ENCODE data around the gene PSMC3.

Gene PSMC3

DNA sequence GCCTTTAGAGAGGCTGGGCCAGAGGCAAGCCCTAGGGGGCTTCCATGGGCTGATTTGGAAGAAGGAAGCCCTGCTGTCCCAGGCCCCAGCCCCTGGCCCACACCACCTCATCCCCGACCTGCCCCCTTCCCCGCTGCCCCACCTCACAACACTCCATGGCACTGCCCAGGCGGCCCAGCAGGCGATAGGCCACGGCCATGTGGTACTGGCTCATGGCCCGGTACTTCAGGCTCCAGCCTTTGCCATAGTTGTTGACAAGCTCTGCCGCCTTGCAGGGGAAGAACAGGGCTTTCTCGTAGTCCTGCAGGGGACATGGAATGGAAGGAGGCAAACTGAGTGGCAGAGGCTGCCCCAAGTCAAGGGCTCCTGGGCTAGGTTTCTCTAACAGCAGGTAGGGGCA is 16.3 kb upstream of the PSMC3 start:
- no peak for DNase-seq

DNA sequence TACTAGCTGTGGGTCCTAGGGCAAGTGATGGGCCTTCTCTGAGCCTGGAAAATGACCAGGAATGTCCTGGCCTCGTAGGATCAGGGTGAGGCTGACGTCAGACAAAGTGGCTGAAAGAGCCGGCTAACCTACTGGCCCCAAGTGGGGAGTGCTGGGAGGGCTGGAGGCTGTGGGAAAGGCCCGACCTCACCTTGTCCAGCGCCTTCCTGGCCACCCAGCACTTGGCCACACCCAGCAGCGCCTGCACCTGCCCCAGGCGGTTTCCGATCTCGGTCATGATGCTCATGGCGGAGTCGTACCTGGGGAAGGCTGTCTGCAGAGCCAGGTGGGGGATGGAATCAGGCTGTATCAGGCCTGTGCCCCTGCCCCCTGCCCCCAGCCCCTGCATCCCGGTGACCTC is 15.2 kb upstream of the PSMC3 start:
- no peak for DNase-seq

DNA sequence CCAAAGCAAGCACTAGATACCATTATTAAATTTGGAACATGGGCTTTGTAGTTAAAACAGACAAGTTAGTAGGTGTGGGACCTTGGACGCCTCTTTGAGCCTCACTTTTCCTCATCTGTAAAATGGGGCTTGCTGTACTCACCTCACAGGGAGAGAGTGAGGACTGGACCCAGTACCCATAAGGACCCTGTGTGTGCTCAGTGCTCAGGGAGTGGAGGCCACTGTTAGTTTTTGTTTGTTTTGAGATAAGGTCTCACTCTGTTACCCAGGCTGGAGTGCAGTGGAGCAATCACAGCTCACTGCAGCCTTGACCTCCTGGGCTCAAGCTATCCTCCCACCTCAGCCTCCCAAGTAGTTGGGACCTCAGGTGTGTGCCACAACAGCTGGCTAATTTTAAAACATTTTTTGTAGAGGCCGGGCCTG is 13.8 kb upstream of the PSMC3 start:
- DNase-seq: no peak

DNA sequence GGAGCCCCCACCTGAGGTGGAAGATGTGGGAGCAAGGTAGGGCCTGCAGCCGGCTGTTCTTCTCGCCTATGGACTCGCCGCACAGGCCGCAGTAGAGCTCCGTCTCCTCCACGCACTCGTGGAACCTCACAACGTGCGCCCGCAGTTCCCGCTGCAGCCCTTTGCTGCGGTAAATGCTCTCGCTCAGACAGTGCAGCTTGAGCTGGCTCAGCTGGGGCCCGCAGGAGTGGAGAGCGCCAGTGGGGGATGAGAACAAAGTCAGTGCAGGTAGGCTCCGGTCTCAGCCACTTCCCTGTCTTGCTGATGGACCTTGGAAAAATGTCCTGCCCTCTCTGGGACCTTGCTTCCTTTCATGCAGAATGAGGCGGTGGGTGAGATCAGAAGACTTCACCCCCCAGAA is 12.5 kb upstream of the PSMC3 start:
- DNase-seq: no peak

DNA sequence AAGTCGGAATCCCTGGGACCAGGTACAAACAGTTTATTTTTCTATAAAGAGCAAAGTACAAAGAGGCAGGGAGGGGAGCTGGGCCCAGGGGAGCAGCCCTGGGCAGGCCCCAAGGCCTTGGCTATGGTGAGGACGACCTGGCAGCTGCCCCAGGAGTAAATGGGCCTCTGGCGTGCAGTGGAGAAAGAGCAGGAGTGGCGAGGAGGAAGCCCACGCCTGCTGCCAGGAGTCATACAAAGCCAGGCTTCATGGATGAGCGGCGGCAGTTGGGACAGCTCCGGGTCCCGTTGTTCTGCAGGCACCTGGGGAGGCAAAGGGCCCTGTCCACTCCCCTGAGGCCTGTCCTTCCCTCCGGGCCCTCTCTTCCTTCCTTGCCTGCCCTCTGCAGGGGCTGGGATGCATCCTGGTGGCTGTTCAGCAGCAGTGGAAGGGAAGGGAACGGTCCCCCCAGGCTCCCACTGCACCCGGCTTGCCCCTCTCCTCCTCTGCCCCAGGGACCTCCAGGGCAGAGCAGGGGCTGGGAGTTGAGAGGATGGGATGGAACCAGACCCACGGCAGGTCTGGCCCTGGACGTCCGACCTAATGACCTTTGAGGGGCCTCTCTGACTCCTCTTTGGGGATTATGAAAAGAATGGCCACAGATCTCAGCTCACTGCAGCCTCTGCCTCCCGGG is 11.6 kb upstream of the PSMC3 start:
- no peak for DNase-seq

DNA sequence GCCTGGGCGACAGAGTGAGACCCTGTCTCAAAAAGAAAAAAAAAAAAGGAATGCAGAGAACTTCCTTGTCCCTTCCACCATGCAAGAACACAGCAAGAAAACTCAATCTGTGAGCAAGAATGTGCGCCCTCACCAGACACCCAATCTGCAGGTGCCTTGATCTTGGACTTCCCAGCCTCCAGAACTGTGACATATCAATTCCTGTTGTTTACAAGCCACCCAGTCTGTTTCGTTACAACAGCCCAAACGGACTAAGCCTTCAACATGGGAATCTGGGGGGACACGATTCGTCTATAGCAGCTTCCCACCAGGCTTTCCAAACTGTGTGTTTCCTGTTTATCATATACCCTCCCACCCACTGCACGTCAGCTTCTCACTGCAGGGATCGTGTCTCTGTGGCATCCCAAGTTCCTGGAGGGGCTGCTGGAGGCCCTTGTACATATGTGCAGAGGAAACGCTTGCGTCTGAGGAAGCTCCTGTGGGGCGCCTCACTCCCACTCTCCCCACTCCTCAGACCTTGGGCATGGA is 11.0 kb upstream of the PSMC3 start:
- no peak for DNase-seq

DNA sequence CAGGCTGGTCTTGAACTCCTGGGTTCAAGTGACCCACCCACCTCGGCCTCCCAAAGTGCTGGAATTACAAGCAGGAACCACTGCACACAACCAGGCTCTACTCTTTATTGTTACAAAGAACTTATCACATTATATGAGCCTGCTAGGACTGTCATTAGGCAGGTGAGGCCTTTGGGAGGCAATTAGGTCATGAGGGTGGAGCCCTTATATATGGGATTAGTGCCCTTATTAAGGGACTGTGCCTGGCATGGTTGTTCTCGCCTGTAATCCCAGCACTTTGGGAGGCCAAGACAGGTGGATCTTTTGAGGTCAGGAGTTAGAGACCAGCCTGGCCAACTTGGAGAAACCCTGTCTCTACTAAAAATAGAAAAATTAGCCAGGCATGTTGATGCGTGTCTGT is 10.5 kb upstream of the PSMC3 start:
- DNase-seq: no peak

DNA sequence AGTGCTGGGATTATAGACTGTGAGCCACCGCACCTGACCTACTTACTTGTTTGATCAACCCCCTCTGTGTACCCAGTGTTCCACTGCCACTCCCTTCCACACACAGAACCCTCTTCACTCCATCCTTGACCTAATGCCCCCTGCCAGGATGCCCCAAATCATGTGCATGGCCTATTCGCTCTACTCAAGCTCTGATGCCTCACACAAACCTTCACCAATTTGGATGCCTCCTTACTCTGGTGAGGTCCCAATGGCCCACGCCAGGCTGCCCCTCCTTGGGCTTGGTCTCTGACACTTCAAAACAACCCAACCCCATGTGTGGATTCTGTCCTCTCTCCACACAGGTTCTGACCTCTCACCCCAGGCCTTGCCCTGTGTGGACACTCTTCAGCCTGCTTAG is 9.4 kb upstream of the PSMC3 start:
- DNase-seq: no peak

DNA sequence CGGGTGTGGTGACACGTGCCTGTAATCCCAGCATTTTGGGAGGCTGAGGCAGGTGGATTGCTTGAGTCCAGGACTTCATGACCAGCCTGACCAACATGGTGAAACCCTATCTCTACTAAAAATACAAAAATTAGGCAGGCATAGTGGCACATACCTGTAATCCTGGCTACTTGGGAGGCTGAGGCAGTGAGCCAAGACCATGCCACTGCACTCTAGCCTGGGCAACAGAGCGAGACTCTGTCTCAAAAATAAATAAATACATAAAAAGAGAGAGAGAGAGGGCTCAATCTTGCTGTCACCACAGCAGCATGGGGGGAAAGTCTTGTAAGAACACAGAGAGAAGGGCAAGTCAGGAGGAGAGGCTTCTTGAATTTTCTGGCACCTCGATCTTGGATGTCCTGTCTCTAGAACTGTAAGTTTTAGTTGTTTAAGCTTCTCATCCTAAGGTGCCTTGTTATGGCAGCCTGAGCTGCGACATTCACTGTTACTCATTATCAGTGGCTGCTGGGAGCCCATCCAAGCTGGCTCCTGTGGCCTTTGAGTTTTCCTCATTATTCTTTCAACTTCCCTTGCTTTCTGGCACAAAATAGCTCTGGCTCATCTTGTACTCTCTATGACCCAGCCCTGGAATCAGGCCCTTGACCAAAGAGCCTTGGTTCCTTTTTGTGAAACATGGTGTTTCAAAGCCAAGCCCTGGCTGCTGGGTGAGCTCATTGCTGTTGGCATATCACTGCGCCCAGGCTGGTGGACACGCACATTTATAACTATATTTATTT is 8.0 kb upstream of the PSMC3 start:
- DNase-seq: peak; percentile 55

DNA sequence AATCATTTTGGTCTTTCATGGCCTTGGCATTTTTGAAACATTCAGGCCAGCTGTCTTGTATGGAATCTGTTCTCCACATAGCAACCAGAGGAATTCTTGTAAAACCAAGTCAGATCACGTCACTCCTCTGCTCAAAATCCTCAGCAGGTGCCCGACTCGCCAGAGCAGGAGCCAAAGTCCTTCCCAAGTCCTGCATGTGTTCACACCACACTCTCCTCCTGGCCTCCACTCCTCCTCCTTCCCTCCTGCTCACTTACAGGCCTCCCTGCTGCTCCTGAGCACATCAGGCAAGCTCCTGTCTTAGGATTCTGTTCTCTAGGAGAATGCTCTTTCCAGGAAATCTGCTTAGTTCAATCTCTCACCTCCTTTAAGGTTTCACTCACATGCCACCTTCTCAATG is 6.9 kb upstream of the PSMC3 start:
- no peak for DNase-seq

DNA sequence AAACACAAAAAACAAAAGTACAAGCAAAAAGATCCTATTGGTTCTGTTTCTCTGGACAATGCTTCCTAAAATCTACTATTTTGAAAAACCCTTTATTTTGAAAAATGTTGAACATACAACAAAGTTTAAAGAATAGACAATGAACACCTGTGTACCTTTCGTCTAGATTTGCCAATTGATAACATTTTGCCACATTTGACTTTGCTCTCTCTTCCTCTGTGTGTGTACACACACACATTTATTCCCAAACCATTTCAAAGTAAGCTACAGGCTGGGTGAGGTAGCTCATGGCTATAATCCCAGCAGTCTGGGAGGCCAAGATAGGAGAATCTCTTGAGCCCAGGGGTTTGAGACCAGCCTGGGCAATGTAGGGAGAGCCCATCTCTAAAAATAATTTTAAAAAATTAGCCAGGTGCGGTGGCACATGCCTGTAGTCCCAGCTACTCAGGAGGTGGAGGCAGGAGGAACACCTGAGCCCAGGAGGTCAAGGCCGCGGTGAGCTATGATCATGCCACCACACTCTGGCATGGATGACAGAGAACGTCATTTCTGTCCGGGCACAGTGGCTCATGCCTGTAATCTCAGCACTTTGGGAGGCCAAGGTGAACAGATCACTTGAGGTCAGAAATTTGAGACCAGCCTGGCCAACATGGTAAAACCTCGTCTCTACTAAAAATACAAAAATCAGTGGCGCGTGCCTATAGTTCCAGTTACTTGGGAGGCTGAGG is 5.3 kb upstream of the PSMC3 start:
- no peak for DNase-seq

DNA sequence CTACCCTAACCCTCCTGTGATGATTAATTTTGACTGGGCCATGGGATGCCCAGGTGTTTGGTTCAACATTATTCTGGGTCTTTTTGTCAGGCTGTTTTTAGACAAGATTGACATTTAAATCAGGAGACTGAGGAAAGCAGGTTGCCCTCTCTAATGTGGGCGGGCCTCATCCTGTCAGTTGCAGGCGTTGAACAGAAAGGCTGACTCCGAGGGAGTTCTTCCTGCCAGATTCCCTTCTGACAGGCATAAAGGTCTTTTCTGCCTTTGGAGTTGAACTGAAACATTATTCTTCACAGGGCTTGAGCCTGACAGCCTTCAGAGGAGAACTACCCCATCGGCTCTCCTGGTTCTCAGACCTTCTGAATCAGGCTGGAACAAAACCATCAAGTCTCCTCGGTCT is 4.3 kb upstream of the PSMC3 start:
- DNase-seq: no peak

DNA sequence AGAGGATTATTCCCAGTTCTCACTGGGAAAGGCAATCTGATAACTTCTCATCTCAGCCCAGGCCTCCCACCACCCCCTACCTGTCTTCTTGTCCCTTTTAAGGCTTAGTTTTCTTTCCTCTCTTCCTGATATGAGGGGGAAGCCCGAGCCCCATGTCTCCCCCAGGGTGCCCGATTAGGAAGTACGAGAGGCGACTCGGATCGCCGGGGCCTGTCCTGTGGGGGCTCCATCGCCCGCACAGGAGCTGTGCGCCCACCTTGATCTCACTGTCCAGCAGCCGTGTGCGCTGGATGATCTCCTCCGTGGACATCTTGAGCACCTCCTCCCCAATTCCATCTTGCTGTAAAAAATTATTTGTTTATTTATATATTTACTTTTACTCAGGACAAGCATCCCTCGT is 628 bp downstream of the PSMC3 start:
- DNase-seq: no peak

DNA sequence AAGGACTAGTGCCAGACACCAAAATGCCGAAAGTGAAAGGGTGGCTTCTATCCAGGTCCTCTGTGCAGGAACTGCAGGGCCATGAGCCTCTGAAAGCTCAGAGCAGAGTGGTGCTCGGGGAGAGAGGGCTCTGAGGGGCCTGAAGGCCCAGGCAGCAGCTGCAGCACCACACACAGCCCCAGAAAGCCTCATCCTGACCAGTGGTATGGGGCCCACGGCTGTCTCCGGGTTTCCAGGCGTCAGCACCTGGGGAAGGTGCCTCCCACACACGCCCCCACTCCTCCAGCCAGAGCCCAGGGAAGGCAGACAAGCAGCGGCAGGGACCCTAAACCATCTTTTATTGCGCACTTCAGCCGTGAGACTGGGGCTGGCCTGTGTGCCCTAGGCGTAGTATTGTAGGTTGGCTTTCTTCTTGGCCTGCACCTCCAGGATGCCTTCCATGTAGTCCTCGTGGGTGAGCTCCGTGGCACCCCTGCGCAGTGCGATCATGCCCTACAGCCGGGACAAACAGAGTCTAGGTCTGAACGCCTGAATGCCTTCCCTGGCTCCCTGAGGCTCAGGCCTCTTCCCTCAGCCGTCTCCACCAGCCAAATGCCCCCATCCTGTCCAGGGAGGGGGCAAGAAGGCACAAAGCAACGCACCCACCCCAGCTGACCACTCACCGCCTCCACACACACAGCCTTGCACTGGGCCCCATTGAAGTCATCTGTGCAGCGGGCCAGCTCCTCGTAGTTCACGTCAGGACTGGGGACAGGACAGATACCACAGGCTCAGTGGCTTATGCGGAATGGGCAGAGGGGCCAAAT is 7.6 kb downstream of the PSMC3 start:
- DNase-seq: no peak

DNA sequence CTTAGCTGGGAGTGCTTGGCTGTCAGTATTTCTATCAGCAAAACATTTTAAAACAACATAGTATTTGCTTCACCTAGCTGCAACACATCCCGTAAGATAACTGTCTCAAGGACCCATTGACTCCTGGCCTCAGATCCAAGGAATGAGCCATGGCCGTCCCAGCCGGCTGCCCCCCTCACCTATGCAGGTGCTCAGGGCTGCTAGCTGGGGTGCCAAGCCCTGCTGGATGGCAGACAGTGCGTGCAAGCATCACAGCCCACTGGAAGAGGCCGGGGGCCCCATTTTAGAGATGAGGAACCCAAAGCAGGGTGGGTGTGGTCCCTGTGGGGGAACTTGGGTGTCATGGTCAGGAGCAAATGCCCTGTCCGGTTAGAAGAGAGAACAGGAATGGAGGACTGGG is 8.5 kb downstream of the PSMC3 start:
- DNase-seq: no peak

DNA sequence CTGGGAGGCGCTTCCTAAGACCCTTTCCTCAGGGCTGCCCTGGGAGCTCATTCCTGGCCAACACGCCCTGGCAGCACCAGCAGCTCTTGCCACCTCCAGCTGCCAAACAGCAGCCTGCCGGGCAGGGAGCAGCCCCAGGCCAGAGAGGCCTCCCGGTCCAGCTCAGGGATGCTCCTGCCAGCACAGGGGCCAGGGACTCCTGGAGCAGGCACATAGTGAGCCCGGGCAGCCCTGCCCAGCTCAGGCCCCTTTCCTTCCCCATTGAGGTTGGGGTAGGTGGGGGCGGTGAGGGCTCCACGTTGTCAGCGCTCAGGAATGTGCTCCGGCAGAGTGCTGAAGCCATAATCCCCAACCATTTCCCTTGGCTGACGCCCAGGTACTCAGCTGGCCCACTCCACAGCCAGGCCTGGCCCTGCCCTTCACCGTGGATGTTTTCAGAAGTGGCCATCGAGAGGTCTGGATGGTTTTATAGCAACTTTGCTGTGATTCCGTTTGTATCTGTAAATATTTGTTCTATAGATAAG is 10.2 kb downstream of the PSMC3 start:
- peak; percentile 95 for DNase-seq

DNA sequence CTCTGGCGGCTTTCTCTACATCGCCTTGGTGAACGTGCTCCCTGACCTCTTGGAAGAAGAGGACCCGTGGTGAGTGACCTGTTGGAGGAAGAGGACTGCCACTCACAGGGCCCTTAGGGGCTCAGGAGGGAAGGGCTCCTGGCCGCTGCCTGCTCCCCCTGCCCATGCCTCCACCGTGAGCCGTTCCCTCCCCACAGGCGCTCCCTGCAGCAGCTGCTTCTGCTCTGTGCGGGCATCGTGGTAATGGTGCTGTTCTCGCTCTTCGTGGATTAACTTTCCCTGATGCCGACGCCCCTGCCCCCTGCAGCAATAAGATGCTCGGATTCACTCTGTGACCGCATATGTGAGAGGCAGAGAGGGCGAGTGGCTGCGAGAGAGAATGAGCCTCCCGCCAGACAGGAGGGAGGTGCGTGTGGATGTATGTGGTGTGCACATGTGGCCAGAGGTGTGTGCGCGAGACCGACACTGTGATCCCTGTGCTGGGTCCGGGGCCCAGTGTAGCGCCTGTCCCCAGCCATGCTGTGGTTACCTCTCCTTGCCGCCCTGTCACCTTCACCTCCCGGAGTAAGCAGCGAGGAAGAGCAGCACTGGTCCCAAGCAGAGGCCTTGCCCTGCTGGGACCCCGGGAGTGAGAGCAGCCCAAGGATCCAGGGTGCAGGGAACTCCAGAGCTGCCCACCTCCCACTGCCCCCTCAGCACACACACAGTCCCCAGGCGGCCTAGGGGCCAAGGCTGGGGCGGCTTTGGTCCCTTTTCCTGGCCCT is 11.0 kb downstream of the PSMC3 start:
- no peak for DNase-seq

DNA sequence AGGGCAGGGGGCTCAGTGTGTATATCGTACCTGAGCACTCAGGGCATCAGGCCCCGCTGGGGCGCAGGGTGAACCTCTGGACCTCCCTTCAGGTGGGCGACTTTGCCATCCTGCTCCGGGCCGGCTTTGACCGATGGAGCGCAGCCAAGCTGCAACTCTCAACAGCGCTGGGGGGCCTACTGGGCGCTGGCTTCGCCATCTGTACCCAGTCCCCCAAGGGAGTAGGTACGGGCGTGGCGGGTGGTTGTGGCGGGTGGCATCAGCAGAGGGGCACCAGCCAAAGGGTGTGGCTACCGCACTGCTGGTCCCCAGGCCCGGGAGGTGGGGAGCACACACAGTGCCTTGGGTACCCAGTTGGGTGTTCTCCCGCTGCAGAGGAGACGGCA is 11.6 kb downstream of the PSMC3 start:
- no peak for DNase-seq

DNA sequence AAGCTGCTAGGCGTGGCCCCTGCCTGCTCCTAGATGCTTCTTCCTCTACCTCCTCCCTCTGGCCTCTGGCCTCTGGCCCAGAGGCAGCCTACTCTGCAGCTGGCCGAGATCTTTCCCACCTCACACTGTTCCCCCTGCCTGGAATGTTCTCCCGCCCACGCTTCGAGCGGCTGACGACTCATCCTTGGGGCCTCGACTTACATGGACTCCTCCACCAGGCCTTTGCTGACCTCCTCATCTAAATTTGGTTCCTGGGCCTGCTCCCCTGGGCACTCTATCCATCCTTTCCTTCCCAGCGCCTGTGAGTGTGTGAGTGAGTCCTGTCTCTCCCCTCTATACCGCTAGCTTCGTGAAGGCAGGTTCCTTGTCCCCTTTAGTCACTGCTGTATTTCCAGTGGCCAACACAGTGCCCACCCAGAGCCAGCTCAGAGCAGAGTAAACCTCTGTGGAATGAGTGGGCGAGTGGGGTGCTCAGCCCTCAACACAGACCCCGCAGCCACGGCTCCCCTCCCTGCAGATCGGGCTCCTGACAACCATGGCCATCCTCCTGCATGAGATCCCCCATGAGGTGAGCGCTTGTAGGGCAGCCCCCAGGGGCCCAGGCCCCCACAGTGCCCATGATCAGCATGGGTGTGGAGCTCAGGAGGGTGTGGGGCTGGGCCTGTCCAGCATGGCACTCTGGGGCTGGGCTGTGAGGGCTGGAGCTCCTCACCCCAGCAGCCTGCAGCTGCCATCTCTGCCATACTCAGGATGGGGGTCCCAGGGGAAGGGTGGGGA is 12.1 kb downstream of the PSMC3 start:
- DNase-seq: peak; percentile 74

DNA sequence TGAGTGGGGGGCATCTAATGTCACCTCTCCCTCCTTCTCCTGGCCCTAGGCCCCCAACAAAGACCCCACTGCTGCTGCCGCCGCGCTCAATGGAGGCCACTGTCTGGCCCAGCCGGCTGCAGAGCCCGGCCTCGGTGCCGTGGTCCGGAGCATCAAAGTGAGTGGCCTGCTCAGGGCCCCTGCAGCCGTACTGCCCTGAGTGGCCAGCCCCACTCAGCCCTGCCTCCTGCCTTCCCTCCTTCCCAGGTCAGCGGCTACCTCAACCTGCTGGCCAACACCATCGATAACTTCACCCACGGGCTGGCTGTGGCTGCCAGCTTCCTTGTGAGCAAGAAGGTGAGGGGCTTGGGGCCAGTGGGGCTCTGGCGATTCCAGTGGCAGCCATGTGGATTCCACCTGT is 12.9 kb downstream of the PSMC3 start:
- DNase-seq: no peak

Measured in fibroblast of skin of right biceps (primary cell).